ENCODE data around the gene C10orf143. TPM values are rescaled to one million over a fixed set of nuclear protein-coding genes. Genes with fewer than 3 reads are reported as not detected.

Gene C10orf143
- total RNA-seq, 2 donors from 2014 or later, result 1.5 to 1.9 TPM

GRCh38 chr10:130039141-130039540 is 71.5 kb downstream of the C10orf143 start:
- Mint-ChIP-seq H3K36me3 (ENCODE audit: low read depth) (no peaks in the 10 kb centered on the region), H3K27me3 (ENCODE audit: insufficient read depth) (peaks cover 17% of the 10 kb centered on the region), H3K27ac (no peak overlapping the region), H3K4me3 (no peak overlapping the region), H3K4me1 (no peaks in the 10 kb centered on the region), H3K9me3 (no peaks in the 10 kb centered on the region)
- H3K27ac ChIP-seq (ENCODE audit: low read depth, low read length), result no peak overlapping the region
- H3K9ac ChIP-seq (ENCODE audit: extremely low read depth, low read length, poor library complexity, severe bottlenecking), result no peak overlapping the region
- no peaks in the 10 kb centered on the region for H3K27me3 ChIP-seq (ENCODE audit: control insufficient read depth, insufficient read depth, low read length, poor library complexity, severe bottlenecking)
- TF ChIP-seq CTCF (conservative IDR thresholded peaks at IDR 0.05), result no peak
- H3K4me1 ChIP-seq (ENCODE audit: control insufficient read depth, insufficient read depth, low read length), result no peaks in the 10 kb centered on the region
- 89 to 94% methylated on average over 6 to 9 of the region's 9 CpGs for WGBS, 2 experiments (ENCODE audit: insufficient coverage in 1 of 2, insufficient read length in 1 of 2)
- no peak overlapping the region for H3K4me3 ChIP-seq (ENCODE audit: low read length)
- peak; percentile 21 for DNase-seq
- no peaks in the 10 kb centered on the region for H3K36me3 ChIP-seq (ENCODE audit: control insufficient read depth, insufficient read depth, low read length)
- H3K9me3 ChIP-seq (ENCODE audit: control insufficient read depth, low read length), result no peaks in the 10 kb centered on the region

- TF ChIP-seq CTCF (conservative IDR thresholded peaks at IDR 0.05), result no peak
- H3K9me3 Mint-ChIP-seq, result no peaks in the 10 kb centered on the region
- Histone ChIP-seq H3K36me3 (ENCODE audit: control insufficient read depth, insufficient read depth, low read length) (no peaks in the 10 kb centered on the region), H3K27ac (ENCODE audit: low read depth, low read length) (no peak overlapping the region), H3K4me1 (ENCODE audit: control insufficient read depth, insufficient read depth, low read length) (no peaks in the 10 kb centered on the region), H3K27me3 (ENCODE audit: control insufficient read depth, insufficient read depth, low read length, poor library complexity, severe bottlenecking) (no peaks in the 10 kb centered on the region), H3K4me3 (ENCODE audit: low read length) (no peak overlapping the region), H3K9me3 (ENCODE audit: control insufficient read depth, low read length) (no peaks in the 10 kb centered on the region), H3K9ac (ENCODE audit: extremely low read depth, low read length, poor library complexity, severe bottlenecking) (no peak overlapping the region)
- no peak overlapping the region for H3K27ac Mint-ChIP-seq
- no peaks in the 10 kb centered on the region for H3K4me1 Mint-ChIP-seq
- 93% methylated on average over 3 to 8 of the region's 8 CpGs for WGBS, 2 experiments (ENCODE audit: insufficient coverage in 1 of 2, insufficient read length in 1 of 2)
- H3K4me3 Mint-ChIP-seq, result no peak overlapping the region
- DNase-seq, result peak; percentile 13
- H3K27me3 Mint-ChIP-seq (ENCODE audit: insufficient read depth), result peaks cover 16% of the 10 kb centered on the region
- H3K36me3 Mint-ChIP-seq (ENCODE audit: low read depth), result no peaks in the 10 kb centered on the region
Measured at GRCh38 chr10:130038611-130039109, 72.0 kb downstream of the C10orf143 start.

DNA sequence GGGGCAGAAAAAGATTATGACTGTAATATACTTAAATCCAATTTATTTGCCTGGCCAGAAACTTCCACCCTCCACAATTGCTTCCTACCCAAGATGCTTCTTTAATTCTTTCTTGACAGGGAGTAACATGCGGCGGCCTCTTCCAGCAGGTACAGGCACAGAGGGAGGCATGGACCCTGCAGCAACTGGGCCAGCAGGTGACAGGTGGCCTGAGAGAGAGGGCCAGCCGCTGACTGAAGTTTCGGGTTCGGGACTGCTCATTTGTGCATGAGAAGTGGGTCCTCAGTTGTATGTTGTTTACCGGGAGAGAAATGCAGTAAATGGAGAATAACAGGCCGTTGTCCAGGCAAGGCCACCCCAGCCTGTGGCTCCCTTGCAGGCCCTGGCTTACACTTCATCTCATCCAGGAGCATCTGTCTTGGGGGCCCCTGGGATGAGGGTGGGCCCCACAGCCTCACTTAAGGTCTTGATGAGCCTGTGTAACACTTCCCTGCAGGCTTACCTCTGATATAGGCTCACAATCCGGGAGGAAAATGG is 72.5 kb downstream of the C10orf143 start:
- 93% methylated on average over 3 to 8 of the region's 8 CpGs for WGBS, 2 experiments (ENCODE audit: insufficient coverage in 1 of 2, insufficient read length in 1 of 2)

More for the DNA sequence above, 72.5 kb downstream of the C10orf143 start:
- Histone ChIP-seq H3K27me3 (ENCODE audit: control insufficient read depth, insufficient read depth, low read length, poor library complexity, severe bottlenecking) (no peaks in the 10 kb centered on the region), H3K4me3 (ENCODE audit: low read length) (no peak overlapping the region), H3K9ac (ENCODE audit: extremely low read depth, low read length, poor library complexity, severe bottlenecking) (no peak overlapping the region), H3K4me1 (ENCODE audit: control insufficient read depth, insufficient read depth, low read length) (no peaks in the 10 kb centered on the region), H3K9me3 (ENCODE audit: control insufficient read depth, low read length) (no peaks in the 10 kb centered on the region), H3K27ac (ENCODE audit: low read depth, low read length) (no peak overlapping the region), H3K36me3 (ENCODE audit: control insufficient read depth, insufficient read depth, low read length) (no peaks in the 10 kb centered on the region)
- H3K4me1 Mint-ChIP-seq, result no peaks in the 10 kb centered on the region
- peaks cover 13% of the 10 kb centered on the region for H3K27me3 Mint-ChIP-seq (ENCODE audit: insufficient read depth)
- no peak overlapping the region for H3K27ac Mint-ChIP-seq
- TF ChIP-seq CTCF (conservative IDR thresholded peaks at IDR 0.05), result no peak
- H3K9me3 Mint-ChIP-seq, result no peaks in the 10 kb centered on the region
- no peak overlapping the region for H3K4me3 Mint-ChIP-seq
- no peaks in the 10 kb centered on the region for H3K36me3 Mint-ChIP-seq (ENCODE audit: low read depth)
- DNase-seq, result peak; percentile 17
